ENCODE results near the gene PTPRN2. TPM values are rescaled to one million over a fixed set of nuclear protein-coding genes. Genes with fewer than 3 reads are reported as not detected.
"Not testable (repeated sequence)": the region's sequence is repeated elsewhere in the genome, so short reads cannot be mapped to it uniquely, and the experiment has no call there.

PTPRN2 gene
- polyA plus RNA-seq, 1 experiment: 0.31 TPM

DNA sequence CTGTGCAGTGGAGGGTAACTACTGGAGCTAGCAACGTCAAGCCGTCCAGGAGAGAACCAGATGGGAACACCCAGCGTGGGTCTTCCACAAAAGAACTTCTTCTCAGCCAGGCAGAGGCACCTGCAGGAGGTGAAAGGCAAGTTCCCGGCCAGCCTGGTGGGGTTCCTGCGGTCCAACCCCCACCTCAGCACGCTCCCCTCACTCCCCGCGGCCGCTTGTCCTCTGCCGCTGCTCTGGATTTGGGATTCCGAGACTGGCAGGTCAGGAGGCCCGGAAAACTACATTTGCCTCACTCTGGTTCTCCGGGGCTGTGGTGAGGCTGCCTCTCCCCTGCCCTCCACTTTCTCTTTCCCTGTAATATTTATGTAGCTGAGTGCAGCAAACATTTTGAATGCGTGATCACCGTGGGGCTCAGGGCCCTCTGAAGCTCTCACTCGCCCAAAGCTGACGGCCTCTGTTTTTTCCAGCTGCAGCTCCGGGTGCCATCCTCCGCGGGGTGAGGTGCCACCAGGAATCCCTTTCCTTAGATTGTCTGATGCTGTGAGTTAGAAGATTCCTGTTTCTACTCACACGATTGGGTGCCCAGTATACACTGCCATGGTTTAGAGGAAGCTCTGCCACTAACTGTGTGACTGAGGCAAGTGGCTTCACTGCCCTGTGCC lies 884.0 kb downstream of the PTPRN2 start:
- ChIA-PET CTCF (interaction anchor here (0.6 kb wide), 1 partner anchor 186 kb away, joined by 3 read pairs; no protein-coding TSS in a partner anchor), POLR2A (no interaction called here)
- TF ChIP-seq CTCF (IDR thresholded peaks at IDR 0.05; ENCODE audit: insufficient read depth, low read depth, low read length): no peak
- no peak for DNase-seq (ENCODE audit: low read depth)
- Histone ChIP-seq H3K27me3 (ENCODE audit: control insufficient read depth, insufficient read depth, low read length) (no peaks in the 10 kb centered on the region), H3K4me3 (ENCODE audit: low read depth, low read length) (no peak overlapping the region), H3K36me3 (ENCODE audit: control insufficient read depth, insufficient read depth, low read length) (no peaks in the 10 kb centered on the region)

DNA sequence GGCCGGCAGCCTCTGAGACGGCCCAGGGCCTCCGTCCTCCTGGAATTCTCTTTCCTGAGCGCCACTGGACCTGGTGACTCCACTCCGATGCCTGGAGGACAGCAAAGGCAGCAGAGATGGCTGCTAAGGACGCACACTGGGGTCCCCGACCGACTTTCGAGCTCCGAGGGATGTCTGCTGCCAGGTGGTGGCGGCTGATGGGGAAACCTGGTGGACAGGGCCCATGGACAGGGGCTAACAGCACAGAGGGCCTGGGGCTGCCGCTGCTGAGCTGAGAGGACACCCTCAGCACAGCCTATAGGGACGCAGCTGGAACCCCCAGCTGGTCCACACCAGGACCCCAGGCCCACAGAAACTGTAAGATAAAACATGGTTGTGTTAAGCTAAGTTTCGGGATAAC lies 884.5 kb downstream of the PTPRN2 start:
- ChIA-PET CTCF (no interaction called here), POLR2A (no interaction called here)
- no peak for DNase-seq (ENCODE audit: low read depth)
- Histone ChIP-seq H3K36me3 (ENCODE audit: control insufficient read depth, insufficient read depth, low read length) (no peaks in the 10 kb centered on the region), H3K27me3 (ENCODE audit: control insufficient read depth, insufficient read depth, low read length) (no peaks in the 10 kb centered on the region), H3K4me3 (ENCODE audit: low read depth, low read length) (no peak overlapping the region)
- TF ChIP-seq CTCF (IDR thresholded peaks at IDR 0.05; ENCODE audit: insufficient read depth, low read depth, low read length): no peak

DNA sequence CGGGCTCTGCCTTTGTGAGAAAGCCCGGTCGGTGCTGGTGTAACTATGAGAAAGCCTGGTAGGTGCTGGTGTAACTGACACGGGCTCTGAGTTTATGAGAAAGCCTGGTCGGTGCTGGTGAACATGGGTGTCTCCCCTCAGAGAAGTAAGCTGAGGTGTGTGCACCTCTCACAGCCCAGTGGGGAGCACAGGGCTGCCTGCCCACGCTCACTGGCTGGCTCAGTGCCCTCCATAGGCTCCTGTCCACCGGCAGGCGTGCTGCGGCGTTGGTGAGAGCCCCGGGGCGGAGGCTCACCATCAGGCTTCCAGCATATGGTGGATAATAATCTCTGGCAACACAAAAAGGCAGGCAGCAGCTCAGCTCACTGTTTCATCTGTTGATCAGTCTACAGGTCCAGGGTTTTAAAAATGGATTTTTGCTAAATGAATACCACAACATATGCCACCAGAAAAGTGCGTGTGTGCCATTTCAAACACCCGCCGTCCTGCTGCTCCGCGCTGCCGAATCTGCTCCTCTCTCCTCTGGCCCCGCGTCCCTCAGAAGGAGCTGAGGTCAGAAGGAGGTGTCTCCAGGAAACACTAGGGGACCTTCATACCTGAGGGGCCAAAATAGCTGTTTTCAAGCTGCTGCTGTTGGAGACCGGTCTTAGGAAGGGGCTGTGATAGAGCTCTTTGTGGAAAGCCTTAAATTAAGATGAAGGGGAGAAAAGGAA lies 885.2 kb downstream of the PTPRN2 start:
- H3K27me3 ChIP-seq (ENCODE audit: control insufficient read depth, insufficient read depth, low read length): no peaks in the 10 kb centered on the region
- H3K4me3 ChIP-seq (ENCODE audit: low read depth, low read length): no peak overlapping the region
- no peaks in the 10 kb centered on the region for H3K36me3 ChIP-seq (ENCODE audit: control insufficient read depth, insufficient read depth, low read length)
- DNase-seq (ENCODE audit: low read depth): no peak
- CTCF ChIA-PET: no interaction called here
- no peak for TF ChIP-seq CTCF (IDR thresholded peaks at IDR 0.05; ENCODE audit: insufficient read depth, low read depth, low read length)
- POLR2A ChIA-PET: no interaction called here

DNA sequence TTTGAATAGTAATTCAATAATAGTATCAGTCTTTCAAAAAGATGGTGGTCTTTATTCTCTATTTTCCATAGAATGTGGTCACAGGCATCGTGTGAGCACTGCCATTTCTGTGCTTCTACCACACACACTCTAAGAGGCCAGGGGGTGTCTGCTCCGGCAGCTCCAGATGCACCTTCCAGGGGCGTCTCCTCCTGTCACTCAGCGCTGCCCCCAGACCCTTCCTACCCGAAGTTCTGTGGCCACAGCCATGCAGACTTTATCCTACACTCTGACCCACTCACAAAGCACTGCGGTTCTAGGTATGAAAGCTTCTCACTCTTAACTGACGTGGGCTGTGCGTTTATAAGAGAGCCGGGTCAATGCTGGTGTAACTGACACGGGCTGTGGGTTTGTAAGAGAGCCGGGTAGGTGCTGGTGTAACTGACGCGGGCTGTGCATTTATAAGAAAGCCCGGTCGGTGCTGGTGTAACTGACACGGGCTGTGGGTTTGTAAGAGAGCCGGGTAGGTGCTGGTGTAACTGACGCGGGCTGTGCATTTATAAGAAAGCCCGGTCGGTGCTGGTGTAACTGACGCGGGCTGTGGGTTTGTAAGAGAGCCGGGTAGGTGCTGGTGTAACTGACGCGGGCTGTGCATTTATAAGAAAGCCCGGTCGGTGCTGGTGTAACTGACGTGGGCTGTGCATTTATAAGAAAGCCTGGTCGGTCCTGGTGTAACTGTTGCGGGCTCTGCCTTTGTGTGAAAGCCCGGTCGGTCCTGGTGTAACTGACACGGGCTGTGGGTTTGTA lies 886.0 kb downstream of the PTPRN2 start:
- CTCF ChIA-PET; POLR2A ChIA-PET; H3K36me3 ChIP-seq (ENCODE audit: control insufficient read depth, insufficient read depth, low read length); H3K4me3 ChIP-seq (ENCODE audit: low read depth, low read length); H3K27me3 ChIP-seq (ENCODE audit: control insufficient read depth, insufficient read depth, low read length); DNase-seq (ENCODE audit: low read depth): not testable (repeated sequence)

- no peak for DNase-seq (ENCODE audit: low read depth)
- POLR2A ChIA-PET: no interaction called here
- Histone ChIP-seq H3K4me3 (ENCODE audit: low read depth, low read length) (no peak overlapping the region), H3K36me3 (ENCODE audit: control insufficient read depth, insufficient read depth, low read length) (no peaks in the 10 kb centered on the region), H3K27me3 (ENCODE audit: control insufficient read depth, insufficient read depth, low read length) (no peaks in the 10 kb centered on the region)
- TF ChIP-seq CTCF (IDR thresholded peaks at IDR 0.05; ENCODE audit: insufficient read depth, low read depth, low read length): no peak
- CTCF ChIA-PET: no interaction called here
These were observed 887.2 kb downstream of the PTPRN2 start for GRCh38 chr7:157700231-157701005.

Measured in BJ (cell line).